RWPE2 (cell line): Measurements from ENCODE around the gene APOC1.
"Not testable (repeated sequence)": the region's sequence is repeated elsewhere in the genome, so short reads cannot be mapped to it uniquely, and the experiment has no call there.

ENCODE experiments used
- ATAC-seq: fragments of 200-7000 bp; cut with Tn5 transposase; 3 replicates; pipeline ENCODE4 v1.9.1; 2021; ENCODE audit warnings: low read depth
- DNase-seq: peaks from one replicate; pipeline ENCODE4 v3.0.0-alpha.2; 2020; ENCODE audit warnings: low spot score
- H3K27ac ChIP-seq: fragments of 450-650 bp; 2 replicates; pipeline ENCODE4 v1.5.1; 2017; ENCODE audit warnings: mild to moderate bottlenecking; ENCODE audit not compliant: poor library complexity, severe bottlenecking
- H3K27me3 ChIP-seq: fragments of 250-450 bp; sonication (Bioruptor Pico); 2 replicates; pipeline ENCODE4 v1.5.1; 2021; ENCODE audit warnings: mild to moderate bottlenecking, moderate library complexity; ENCODE audit not compliant: insufficient read depth, poor library complexity, severe bottlenecking
- H3K36me3 ChIP-seq: fragments of 250-450 bp; sonication (Bioruptor Pico); 2 replicates; pipeline ENCODE4 v1.5.1; 2020; ENCODE audit warnings: low read depth, mild to moderate bottlenecking, moderate library complexity
- H3K4me1 ChIP-seq: fragments of 250-450 bp; sonication (Bioruptor Pico); 2 replicates; pipeline ENCODE4 v1.5.1; 2021; ENCODE audit warnings: mild to moderate bottlenecking, moderate library complexity; ENCODE audit not compliant: insufficient read depth, poor library complexity, severe bottlenecking
- H3K4me3 ChIP-seq: fragments of 250-450 bp; sonication (Bioruptor Pico); 2 replicates; pipeline ENCODE4 v1.5.1; 2021; ENCODE audit warnings: mild to moderate bottlenecking, moderate library complexity; ENCODE audit not compliant: severe bottlenecking
- H3K9me3 ChIP-seq: fragments of 250-450 bp; sonication (Bioruptor Pico); 2 replicates; pipeline ENCODE4 v1.5.1; 2021; ENCODE audit warnings: mild to moderate bottlenecking, moderate library complexity; ENCODE audit not compliant: severe bottlenecking
- TF ChIP-seq, protein P1 (sequence below): fragments of 450-650 bp; IDR thresholded peaks from one replicate; pipeline ENCODE4 v1.5.1; 2017; ENCODE audit warnings: mild to moderate bottlenecking, moderate library complexity; ENCODE audit not compliant: poor library complexity, severe bottlenecking

Gene APOC1

GRCh38 chr19:44884566-44884965 lies 29.8 kb upstream of the APOC1 start:
- DNase-seq (no peak), ATAC-seq (no peak)
- H3K9me3 ChIP-seq = no peaks in the 10 kb centered on the region
- H3K4me1 ChIP-seq = peaks cover under 1% of the 10 kb centered on the region
- TF ChIP-seq, protein P1, sequence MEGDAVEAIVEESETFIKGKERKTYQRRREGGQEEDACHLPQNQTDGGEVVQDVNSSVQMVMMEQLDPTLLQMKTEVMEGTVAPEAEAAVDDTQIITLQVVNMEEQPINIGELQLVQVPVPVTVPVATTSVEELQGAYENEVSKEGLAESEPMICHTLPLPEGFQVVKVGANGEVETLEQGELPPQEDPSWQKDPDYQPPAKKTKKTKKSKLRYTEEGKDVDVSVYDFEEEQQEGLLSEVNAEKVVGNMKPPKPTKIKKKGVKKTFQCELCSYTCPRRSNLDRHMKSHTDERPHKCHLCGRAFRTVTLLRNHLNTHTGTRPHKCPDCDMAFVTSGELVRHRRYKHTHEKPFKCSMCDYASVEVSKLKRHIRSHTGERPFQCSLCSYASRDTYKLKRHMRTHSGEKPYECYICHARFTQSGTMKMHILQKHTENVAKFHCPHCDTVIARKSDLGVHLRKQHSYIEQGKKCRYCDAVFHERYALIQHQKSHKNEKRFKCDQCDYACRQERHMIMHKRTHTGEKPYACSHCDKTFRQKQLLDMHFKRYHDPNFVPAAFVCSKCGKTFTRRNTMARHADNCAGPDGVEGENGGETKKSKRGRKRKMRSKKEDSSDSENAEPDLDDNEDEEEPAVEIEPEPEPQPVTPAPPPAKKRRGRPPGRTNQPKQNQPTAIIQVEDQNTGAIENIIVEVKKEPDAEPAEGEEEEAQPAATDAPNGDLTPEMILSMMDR = no peak
- H3K27me3 ChIP-seq = no peaks in the 10 kb centered on the region
- no peak overlapping the region for H3K27ac ChIP-seq
- H3K36me3 ChIP-seq = peaks cover 3% of the 10 kb centered on the region
- H3K4me3 ChIP-seq = no peak overlapping the region

DNA sequence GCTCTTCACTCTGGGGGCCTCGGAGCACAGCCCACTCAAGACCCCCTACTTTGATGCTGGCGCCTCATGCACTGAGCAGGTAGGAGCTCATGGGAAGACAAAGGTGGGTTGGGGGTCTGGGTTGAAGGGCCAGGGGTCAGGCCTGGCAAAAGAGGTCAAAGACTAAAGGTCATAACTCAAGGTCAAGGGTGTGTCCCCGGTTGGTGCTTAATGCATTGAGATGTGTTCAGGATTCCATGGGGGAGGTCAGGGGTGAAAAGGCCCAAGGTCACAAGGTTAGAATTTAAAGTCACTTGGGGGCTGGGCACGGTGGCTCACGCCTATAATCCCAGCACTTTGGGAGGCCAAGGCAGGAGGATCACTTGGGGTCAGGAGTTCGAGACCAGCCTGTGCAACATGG lies 28.3 kb upstream of the APOC1 start:
- Histone ChIP-seq H3K36me3 (peaks cover 3% of the 10 kb centered on the region), H3K27ac (no peak overlapping the region)
- no peak for DNase-seq

GRCh38 chr19:44887648-44888047 lies 26.8 kb upstream of the APOC1 start:
- Histone ChIP-seq H3K4me1 (peaks cover 6% of the 10 kb centered on the region), H3K27ac (no peak overlapping the region), H3K36me3 (peaks cover 6% of the 10 kb centered on the region), H3K9me3 (no peaks in the 10 kb centered on the region), H3K4me3 (no peak overlapping the region), H3K27me3 (no peaks in the 10 kb centered on the region)
- DNase-seq = no peak
- no peak for ATAC-seq
- TF ChIP-seq, protein P1 = no peak

More for the DNA sequence above, 28.3 kb upstream of the APOC1 start:
- TF ChIP-seq, protein P1 = no peak
- no peak for ATAC-seq
- Histone ChIP-seq H3K27me3 (no peaks in the 10 kb centered on the region), H3K9me3 (no peaks in the 10 kb centered on the region), H3K4me1 (peaks cover 6% of the 10 kb centered on the region), H3K4me3 (no peak overlapping the region)

DNA sequence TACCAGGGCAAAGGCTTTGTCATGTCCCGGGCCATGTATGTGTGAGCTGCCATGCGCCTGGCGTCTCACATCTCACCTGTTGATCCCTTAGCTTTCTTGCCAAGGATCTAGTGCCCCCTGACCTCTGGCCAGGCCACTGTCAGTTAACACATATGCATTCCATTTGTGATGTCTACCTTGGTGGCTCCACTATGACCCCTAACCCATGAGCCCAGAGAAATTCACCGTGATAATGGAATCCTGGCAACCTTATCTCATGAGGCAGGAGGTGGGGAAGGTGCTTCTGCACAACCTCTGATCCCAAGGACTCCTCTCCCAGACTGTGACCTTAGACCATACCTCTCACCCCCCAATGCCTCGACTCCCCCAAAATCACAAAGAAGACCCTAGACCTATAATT lies 26.1 kb upstream of the APOC1 start:
- not testable (repeated sequence) for ATAC-seq, H3K27me3 ChIP-seq, H3K4me3 ChIP-seq, DNase-seq, H3K27ac ChIP-seq, H3K9me3 ChIP-seq, H3K4me1 ChIP-seq
- H3K36me3 ChIP-seq = peaks cover 12% of the 10 kb centered on the region

GRCh38 chr19:44889830-44890365 lies 24.5 kb upstream of the APOC1 start:
- Histone ChIP-seq H3K27me3 (no peaks in the 10 kb centered on the region), H3K4me3 (peak overlapping the region; percentile 22), H3K36me3 (peaks cover 24% of the 10 kb centered on the region), H3K9me3 (no peaks in the 10 kb centered on the region), H3K27ac (peak overlapping the region; percentile 66), H3K4me1 (peaks cover 6% of the 10 kb centered on the region)
- TF ChIP-seq, protein P1 = no peak
- no peak for ATAC-seq
- DNase-seq = no peak
